ENCODE data around the gene SMAD5. TPM values are rescaled to one million over a fixed set of nuclear protein-coding genes. Genes with fewer than 3 reads are reported as not detected.

The SMAD5 gene
- total and polyA plus RNA-seq, 2 of the 8 experiments (the other 6 are each of a cell fraction or from before 2014, with no cell fraction given), result 30.2 to 60.5 TPM

GRCh38 chr5:136113606-136114005 is 19.0 kb upstream of the SMAD5 start:
- H3K27me3 ChIP-seq (replicated peaks in 1 of 4; ENCODE audit: control insufficient read depth in 3 of 4, extremely low read depth in 1 of 4, insufficient read depth in 3 of 4, low read length in 3 of 4), result no peaks in the 10 kb centered on the region
- 80% methylated on average over 2 of the region's 2 CpGs; no CpG with 5 or more reads in 1 of the 2 experiments for WGBS, 2 experiments (ENCODE audit: extremely low coverage in 1 of 2, insufficient coverage in 1 of 2, insufficient read length in 1 of 2, insufficient replicate concordance in 2 of 2, low coverage in 1 of 2, low lambda C conversion rate in 2 of 2, missing lambda C conversion rate in 1 of 2)
- FAIRE-seq (no peak), DNase-seq (ENCODE audit: low read depth in 1 of 2, low spot score in 2 of 2) (no peak)
- no peak overlapping the region for H3K27ac ChIP-seq (ENCODE audit: low read depth, low read length)
- H4K5ac ChIP-seq (ENCODE audit: insufficient read length, low read depth, low read length), result no peak overlapping the region
- H3K79me2 ChIP-seq (ENCODE audit: control insufficient read depth in 1 of 2, insufficient read depth in 2 of 2, low read length in 2 of 2), result no peaks in the 10 kb centered on the region
- H2AFZ ChIP-seq (ENCODE audit: low read length), result no peak overlapping the region; the same call in 1 of the 2 replicates
- H2AK5ac ChIP-seq (ENCODE audit: low read depth, low read length), result no peak overlapping the region
- H2BK20ac ChIP-seq (ENCODE audit: low read length), result no peak overlapping the region
- H3K9me3 ChIP-seq (ENCODE audit: insufficient read depth in 2 of 2, low read depth in 1 of 2, low read length in 1 of 2), result no peaks in the 10 kb centered on the region
- H3K4me1 ChIP-seq (replicated peaks in 1 of 4; ENCODE audit: control insufficient read depth in 3 of 4, insufficient read depth in 4 of 4, low read length in 3 of 4), result no peaks in the 10 kb centered on the region
- H3K23ac ChIP-seq (ENCODE audit: insufficient read length), result no peak overlapping the region
- H3K4me3 ChIP-seq (ENCODE audit: extremely low read depth in 1 of 4, insufficient read depth in 2 of 4, low read depth in 3 of 4, low read length in 4 of 4), result no peak overlapping the region
- no peak overlapping the region for H3K56ac ChIP-seq (replicated peaks; ENCODE audit: insufficient read length, low read depth, low read length)
- no peak overlapping the region for H4K8ac ChIP-seq (ENCODE audit: extremely low read depth, insufficient read depth, low read length)
- H3K14ac ChIP-seq (ENCODE audit: insufficient read length), result no peak overlapping the region
- no peak overlapping the region for H3K4me2 ChIP-seq (ENCODE audit: insufficient read depth in 1 of 2, low read depth in 2 of 2, low read length in 2 of 2)
- H2BK15ac ChIP-seq (ENCODE audit: low read length), result no peak overlapping the region
- no peak overlapping the region for H4K91ac ChIP-seq (replicated peaks; ENCODE audit: insufficient read length, low read length)
- no peaks in the 10 kb centered on the region for H3K79me1 ChIP-seq (ENCODE audit: low read depth, low read length)
- H3K36me3 ChIP-seq (ENCODE audit: control insufficient read depth in 2 of 4, insufficient read depth in 4 of 4, low read length in 3 of 4), result no peaks in the 10 kb centered on the region
- ChIA-PET POLR2A (ENCODE audit: partially characterized antibody) (no interaction called here), CTCF (ENCODE audit: partially characterized antibody) (interaction anchor here (1.0 to 1.1 kb wide), 2 partner anchors 15 to 16 kb away, joined by 3 read pairs; no protein-coding TSS in a partner anchor)
- no peak overlapping the region for H3K4ac ChIP-seq (replicated peaks; ENCODE audit: insufficient read length, low read depth, low read length)
- H4K20me1 ChIP-seq (replicated peaks in 1 of 2; ENCODE audit: control insufficient read depth in 1 of 2, insufficient read depth in 2 of 2, low read length in 2 of 2), result no peaks in the 10 kb centered on the region
- H2BK12ac ChIP-seq (ENCODE audit: low read depth, low read length), result no peak overlapping the region
- no peak overlapping the region for H2BK5ac ChIP-seq (ENCODE audit: low read depth, low read length)
- 0 out of 2 replicates have a peak overlapping the region, but pooled peaks have one; percentile 27 for H3K18ac ChIP-seq (ENCODE audit: extremely low read depth, low read length)
- no peak overlapping the region for H2BK120ac ChIP-seq (replicated peaks; ENCODE audit: low read depth, low read length)
- H3K9ac ChIP-seq (replicated peaks in 1 of 4; ENCODE audit: extremely low read depth in 1 of 4, low read depth in 3 of 4, low read length in 3 of 4), result no peak overlapping the region
- no peaks in the 10 kb centered on the region for H3K23me2 ChIP-seq (ENCODE audit: low read depth, low read length)
- no peak for TF ChIP-seq BRCA1 (IDR thresholded peaks at IDR 0.05; ENCODE audit: low read depth, low read length)
- no peak for TF ChIP-seq EZH2 (IDR thresholded peaks at IDR 0.05; ENCODE audit: low read depth, low read length, severe bottlenecking)
- TF ChIP-seq FOSL1 (IDR thresholded peaks at IDR 0.05; ENCODE audit: insufficient read depth, low read depth, low read length), result no peak
- TF ChIP-seq GABPA (IDR thresholded peaks at IDR 0.05; ENCODE audit: borderline replicate concordance, insufficient read depth, low read length), result no peak
- TF ChIP-seq RNF2 (IDR thresholded peaks at IDR 0.05; ENCODE audit: borderline replicate concordance, low read depth, low read length, missing control alignments, poor library complexity, severe bottlenecking), result no peak
- TF ChIP-seq HDAC6 (IDR thresholded peaks at IDR 0.05; ENCODE audit: low read depth, low read length), result no peak
- TF ChIP-seq POU5F1 (IDR thresholded peaks at IDR 0.05; ENCODE audit: low read depth, low read length), result no peak
- TF ChIP-seq SP1 (IDR thresholded peaks at IDR 0.05; ENCODE audit: low read depth, low read length), result no peak
- TF ChIP-seq SAP30 (IDR thresholded peaks at IDR 0.05; ENCODE audit: insufficient read depth, insufficient replicate concordance, low read length), result no peak
- no peak for TF ChIP-seq BCL11A (IDR thresholded peaks at IDR 0.05; ENCODE audit: low read depth in 2 of 2, low read length in 2 of 2)
- TF ChIP-seq RXRA (IDR thresholded peaks at IDR 0.05; ENCODE audit: insufficient read depth, low read depth, low read length), result no peak
- no peak for TF ChIP-seq SP4 (IDR thresholded peaks at IDR 0.05; ENCODE audit: low read length)
- no peak for TF ChIP-seq JUND (IDR thresholded peaks at IDR 0.05; ENCODE audit: low read length)
- TF ChIP-seq TAF7 (optimal IDR thresholded peaks at IDR 0.05; ENCODE audit: borderline replicate concordance, low read depth, low read length), result no peak

All from H1 (cell line).